Astrocyte of the spinal cord (primary cell): ENCODE data around the gene CS.
"Not testable (repeated sequence)": the region's sequence is repeated elsewhere in the genome, so short reads cannot be mapped to it uniquely, and the experiment has no call there.

ENCODE experiments used
- DNase-seq: peaks from one replicate; pipeline ENCODE4 v3.0.0; 2011; ENCODE audit warnings: low read depth, low spot score
- H3K4me3 ChIP-seq: 2 replicates; pipeline ENCODE4 v1.5.1; 2011; ENCODE audit warnings: low read depth, mild to moderate bottlenecking, low read length, moderate library complexity
- CTCF ChIP-seq: IDR thresholded peaks from 2 replicates; pipeline ENCODE4 v1.5.1; 2012; ENCODE audit warnings: low read depth, mild to moderate bottlenecking, low read length, inconsistent platforms
- in situ Hi-C: cut with HindIII; loops from 2 replicates; pipeline ENCODE4 v1.10.0; 2017; ENCODE audit warnings: low sequenced_read_pairs

Gene CS

GRCh38 chr12:56282030-56282429 lies 18.1 kb downstream of the CS start:
- in situ Hi-C loops = no loop called here
- DNase-seq = no peak
- TF ChIP-seq CTCF = no peak
- no peak overlapping the region for H3K4me3 ChIP-seq

DNA sequence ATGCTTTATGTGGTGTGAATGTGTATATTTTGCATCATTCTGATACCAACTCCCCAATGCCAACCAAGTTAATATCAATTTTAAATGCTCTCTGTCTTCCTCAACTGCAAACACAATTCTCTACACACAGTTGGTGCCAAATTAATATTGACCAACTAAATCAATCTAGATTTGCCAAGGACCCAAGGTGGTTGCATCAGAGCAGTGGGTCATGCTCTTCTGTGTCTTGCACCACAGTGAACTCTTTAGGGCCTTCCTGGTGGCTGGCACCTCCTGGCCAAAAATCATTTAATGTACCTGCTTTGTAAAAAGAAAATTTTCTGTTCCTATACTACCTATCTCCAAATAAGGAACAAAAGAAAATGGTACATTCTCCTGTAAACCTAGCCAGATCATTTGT lies 19.3 kb downstream of the CS start:
- no peak overlapping the region for H3K4me3 ChIP-seq
- no peak for DNase-seq
- no peak for TF ChIP-seq CTCF
- in situ Hi-C loops = no loop called here

GRCh38 chr12:56278905-56279304 lies 21.2 kb downstream of the CS start:
- DNase-seq = no peak
- H3K4me3 ChIP-seq = no peak overlapping the region
- in situ Hi-C loops = no loop called here
- no peak for TF ChIP-seq CTCF

DNA sequence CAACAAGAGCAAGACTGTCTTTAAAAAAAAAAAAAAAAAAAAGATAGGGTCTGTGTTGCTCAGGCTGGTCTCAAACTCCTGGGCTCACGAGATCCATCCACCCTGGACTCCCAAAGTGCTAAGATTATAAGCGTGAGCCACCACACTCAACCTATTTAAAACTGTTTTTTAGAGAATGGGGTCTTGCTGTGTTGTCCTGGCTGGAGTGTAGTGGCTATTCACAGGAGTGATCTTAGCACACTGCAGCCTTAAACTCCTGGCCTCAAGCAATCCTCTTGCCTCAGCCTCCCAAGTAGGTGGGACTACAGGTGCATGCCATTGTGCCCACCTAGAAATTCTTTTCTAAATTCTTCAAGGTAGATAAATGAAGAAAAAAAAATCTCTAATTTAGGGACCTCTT lies 25.8 kb downstream of the CS start:
- DNase-seq = no peak
- in situ Hi-C loops = no loop called here
- no peak for TF ChIP-seq CTCF
- H3K4me3 ChIP-seq = no peak overlapping the region

- in situ Hi-C loops, DNase-seq: not testable (repeated sequence)
These were observed 27.7 kb downstream of the CS start for GRCh38 chr12:56272468-56272867.

DNA sequence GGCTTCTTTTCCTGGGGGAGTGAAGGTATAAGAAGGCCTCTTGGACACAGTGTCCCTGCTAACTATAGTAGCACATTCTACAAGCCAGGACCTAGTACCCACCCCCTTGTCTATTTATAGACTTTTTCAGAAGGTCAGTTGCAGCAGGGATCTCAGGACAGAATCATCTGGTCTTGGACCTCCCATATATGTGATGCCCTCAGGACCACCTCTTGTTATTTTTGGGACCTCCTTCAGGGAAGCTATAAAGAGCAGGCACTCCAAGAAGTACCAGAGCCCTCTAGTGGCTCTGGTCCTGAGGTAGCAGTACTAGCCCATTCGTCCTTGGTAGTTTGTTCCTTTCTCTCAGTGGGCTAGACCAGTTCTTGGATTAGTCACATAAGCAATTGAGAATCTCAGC lies 29.1 kb downstream of the CS start:
- DNase-seq = peak; percentile 31
- H3K4me3 ChIP-seq = no peak overlapping the region
- in situ Hi-C loops = no loop called here
- TF ChIP-seq CTCF = peak; percentile 60

More at GRCh38 chr12:56272468-56272867, 27.7 kb downstream of the CS start:
- not testable (repeated sequence) for H3K4me3 ChIP-seq

GRCh38 chr12:56267443-56268071 lies 32.6 kb downstream of the CS start:
- no peak for DNase-seq
- in situ Hi-C loops = no loop called here
- TF ChIP-seq CTCF = no peak
- H3K4me3 ChIP-seq = peak overlapping the region; percentile 72
